ENCODE results near the gene SH2D3C.

Gene SH2D3C

GRCh38 chr9:127808347-127809001, 30.0 kb upstream of the SH2D3C start:
- in situ Hi-C loops (cut with MboI; ENCODE audit: low pct_unique_long_range_greater_than_20kb, low sequenced_read_pairs, unreplicated experiment) = no loop called here
- no peak for TF ChIP-seq CTCF (IDR thresholded peaks at IDR 0.05; ENCODE audit: extremely low read depth, insufficient read depth, missing control alignments)
- DNase-seq (ENCODE audit: low spot score) = no peak

GRCh38 chr9:127806871-127807270, 28.4 kb upstream of the SH2D3C start:
- in situ Hi-C loops (cut with MboI; ENCODE audit: low pct_unique_long_range_greater_than_20kb, low sequenced_read_pairs, unreplicated experiment) = no loop called here
- no peak for TF ChIP-seq CTCF (IDR thresholded peaks at IDR 0.05; ENCODE audit: extremely low read depth, insufficient read depth, missing control alignments)
- no peak for DNase-seq (ENCODE audit: low spot score)

- no peak for TF ChIP-seq CTCF (IDR thresholded peaks at IDR 0.05; ENCODE audit: extremely low read depth, insufficient read depth, missing control alignments)
- DNase-seq (ENCODE audit: low spot score) = no peak
- in situ Hi-C loops (cut with MboI; ENCODE audit: low pct_unique_long_range_greater_than_20kb, low sequenced_read_pairs, unreplicated experiment) = no loop called here
These were observed 27.2 kb upstream of the SH2D3C start for GRCh38 chr9:127805620-127806019.

GRCh38 chr9:127803507-127804352, 25.3 kb upstream of the SH2D3C start:
- in situ Hi-C loops (cut with MboI; ENCODE audit: low pct_unique_long_range_greater_than_20kb, low sequenced_read_pairs, unreplicated experiment) = no loop called here
- no peak for TF ChIP-seq CTCF (IDR thresholded peaks at IDR 0.05; ENCODE audit: extremely low read depth, insufficient read depth, missing control alignments)
- no peak for DNase-seq (ENCODE audit: low spot score)

- no peak for TF ChIP-seq CTCF (IDR thresholded peaks at IDR 0.05; ENCODE audit: extremely low read depth, insufficient read depth, missing control alignments)
- in situ Hi-C loops (cut with MboI; ENCODE audit: low pct_unique_long_range_greater_than_20kb, low sequenced_read_pairs, unreplicated experiment) = no loop called here
- peak; percentile 99 for DNase-seq (ENCODE audit: low spot score)
These were observed 24.3 kb upstream of the SH2D3C start, which contains the start of gene FPGS for GRCh38 chr9:127802576-127803443. FPGS (plus strand) TSS chr9:127802882; CDS start chr9:127802925, 43 bp downstream.

- DNase-seq (ENCODE audit: low spot score) = no peak
- in situ Hi-C loops (cut with MboI; ENCODE audit: low pct_unique_long_range_greater_than_20kb, low sequenced_read_pairs, unreplicated experiment) = no loop called here
- TF ChIP-seq CTCF (IDR thresholded peaks at IDR 0.05; ENCODE audit: extremely low read depth, insufficient read depth, missing control alignments) = no peak
These were observed 23.6 kb upstream of the SH2D3C start for GRCh38 chr9:127801955-127802575.

Data from GM13977 (cell line).